ENCODE measurements around the gene PDGFD. TPM values are rescaled to one million over a fixed set of nuclear protein-coding genes. Genes with fewer than 3 reads are reported as not detected.
A peak's percentile ranks its signal among the peaks of the same experiment; 100 is the strongest.

Gene PDGFD
- total and polyA plus RNA-seq, 2 donors (not counting 1 experiment from before 2014, with no cell fraction given): 1.3 TPM

- H4K20me1 ChIP-seq (ENCODE audit: control insufficient read depth, extremely low read depth, insufficient read depth, low read length): no peaks in the 10 kb centered on the region
- TF ChIP-seq EZH2 (IDR thresholded peaks at IDR 0.05; ENCODE audit: low read length, missing control alignments) (no peak), CTCF (conservative IDR thresholded peaks at IDR 0.05 in 1 of 2, IDR thresholded peaks at IDR 0.05 in 1 of 2; ENCODE audit: low read depth in 1 of 2, low read length in 2 of 2) (no peak)
- H3K27me3 ChIP-seq (ENCODE audit: control insufficient read depth, insufficient read depth, low read length): no peaks in the 10 kb centered on the region
- H3K9ac ChIP-seq (ENCODE audit: insufficient read depth, low read length): no peak overlapping the region
- no peak overlapping the region for H3K27ac ChIP-seq (ENCODE audit: insufficient read depth, low read length)
- no peaks in the 10 kb centered on the region for H3K36me3 ChIP-seq (ENCODE audit: control insufficient read depth, insufficient read depth, low read length)
- no peaks in the 10 kb centered on the region for H3K4me1 ChIP-seq (ENCODE audit: control insufficient read depth, extremely low read depth, insufficient read depth, low read length)
- H3K4me2 ChIP-seq (ENCODE audit: extremely low read depth, insufficient read depth, low read length): no peak overlapping the region
- no peaks in the 10 kb centered on the region for H3K79me2 ChIP-seq (ENCODE audit: control insufficient read depth, insufficient read depth, low read length)
- H2AFZ ChIP-seq (ENCODE audit: low read length): no peak overlapping the region
- no peak for DNase-seq (ENCODE audit: low read depth in 2 of 2)
- no peak overlapping the region for H3K4me3 ChIP-seq (replicated peaks in 1 of 4; ENCODE audit: control extremely low read depth in 1 of 4, insufficient read depth in 1 of 4, low read depth in 3 of 4, low read length in 4 of 4)
- H3K9me3 ChIP-seq (ENCODE audit: control insufficient read depth, insufficient read depth, low read depth, low read length): no peaks in the 10 kb centered on the region
Observed at GRCh38 chr11:103883291-103883690, 280.7 kb downstream of the PDGFD start.

GRCh38 chr11:103881584-103881983, 282.4 kb downstream of the PDGFD start:
- H3K36me3 ChIP-seq (ENCODE audit: control insufficient read depth, insufficient read depth, low read length): no peaks in the 10 kb centered on the region
- peak in 1 of 2 donors; percentile 39 for DNase-seq (ENCODE audit: low read depth in 2 of 2)
- TF ChIP-seq CTCF (conservative IDR thresholded peaks at IDR 0.05 in 1 of 2, IDR thresholded peaks at IDR 0.05 in 1 of 2; ENCODE audit: low read depth in 1 of 2, low read length in 2 of 2) (no peak), EZH2 (IDR thresholded peaks at IDR 0.05; ENCODE audit: low read length, missing control alignments) (no peak)
- no peak overlapping the region for H3K4me2 ChIP-seq (ENCODE audit: extremely low read depth, insufficient read depth, low read length)
- no peak overlapping the region for H3K9ac ChIP-seq (ENCODE audit: insufficient read depth, low read length)
- H2AFZ ChIP-seq (ENCODE audit: low read length): no peak overlapping the region
- H3K27me3 ChIP-seq (ENCODE audit: control insufficient read depth, insufficient read depth, low read length): no peaks in the 10 kb centered on the region
- H4K20me1 ChIP-seq (ENCODE audit: control insufficient read depth, extremely low read depth, insufficient read depth, low read length): no peaks in the 10 kb centered on the region
- H3K79me2 ChIP-seq (ENCODE audit: control insufficient read depth, insufficient read depth, low read length): no peaks in the 10 kb centered on the region
- no peaks in the 10 kb centered on the region for H3K9me3 ChIP-seq (ENCODE audit: control insufficient read depth, insufficient read depth, low read depth, low read length)
- no peak overlapping the region for H3K27ac ChIP-seq (ENCODE audit: insufficient read depth, low read length)
- no peak overlapping the region for H3K4me3 ChIP-seq (replicated peaks in 1 of 4; ENCODE audit: control extremely low read depth in 1 of 4, insufficient read depth in 1 of 4, low read depth in 3 of 4, low read length in 4 of 4)
- H3K4me1 ChIP-seq (ENCODE audit: control insufficient read depth, extremely low read depth, insufficient read depth, low read length): no peaks in the 10 kb centered on the region

DNA sequence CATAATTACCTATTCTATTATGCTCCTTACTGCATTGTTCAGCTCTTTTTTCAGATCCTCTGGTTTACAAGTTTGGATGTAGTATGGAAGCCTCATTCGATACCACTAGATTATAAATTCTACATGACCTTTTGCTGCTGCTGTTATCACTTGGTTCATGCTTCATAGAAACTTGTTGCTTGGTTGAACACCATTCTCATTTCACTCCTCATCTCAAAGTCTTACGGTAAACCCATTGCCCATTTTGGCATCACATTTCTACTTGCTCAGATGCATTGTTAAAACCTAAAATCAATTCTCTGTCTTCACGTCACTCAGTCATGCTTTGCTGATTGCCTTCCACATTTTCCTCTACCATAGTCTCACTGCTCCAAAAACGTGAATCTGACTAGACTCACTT, 283.0 kb downstream of the PDGFD start:
- H2AFZ ChIP-seq (ENCODE audit: low read length): no peak overlapping the region
- no peaks in the 10 kb centered on the region for H3K9me3 ChIP-seq (ENCODE audit: control insufficient read depth, insufficient read depth, low read depth, low read length)
- TF ChIP-seq CTCF (conservative IDR thresholded peaks at IDR 0.05 in 1 of 2, IDR thresholded peaks at IDR 0.05 in 1 of 2; ENCODE audit: low read depth in 1 of 2, low read length in 2 of 2) (no peak), EZH2 (IDR thresholded peaks at IDR 0.05; ENCODE audit: low read length, missing control alignments) (no peak)
- H4K20me1 ChIP-seq (ENCODE audit: control insufficient read depth, extremely low read depth, insufficient read depth, low read length): no peaks in the 10 kb centered on the region
- no peak overlapping the region for H3K4me2 ChIP-seq (ENCODE audit: extremely low read depth, insufficient read depth, low read length)
- no peaks in the 10 kb centered on the region for H3K27me3 ChIP-seq (ENCODE audit: control insufficient read depth, insufficient read depth, low read length)
- no peak overlapping the region for H3K27ac ChIP-seq (ENCODE audit: insufficient read depth, low read length)
- H3K9ac ChIP-seq (ENCODE audit: insufficient read depth, low read length): no peak overlapping the region
- H3K36me3 ChIP-seq (ENCODE audit: control insufficient read depth, insufficient read depth, low read length): no peaks in the 10 kb centered on the region
- H3K4me3 ChIP-seq (replicated peaks in 1 of 4; ENCODE audit: control extremely low read depth in 1 of 4, insufficient read depth in 1 of 4, low read depth in 3 of 4, low read length in 4 of 4): no peak overlapping the region
- DNase-seq (ENCODE audit: low read depth in 2 of 2): no peak
- H3K79me2 ChIP-seq (ENCODE audit: control insufficient read depth, insufficient read depth, low read length): no peaks in the 10 kb centered on the region
- H3K4me1 ChIP-seq (ENCODE audit: control insufficient read depth, extremely low read depth, insufficient read depth, low read length): no peaks in the 10 kb centered on the region
